HepG2 (cell line): Measurements from ENCODE around the gene PHKG1. TPM values are rescaled to one million over a fixed set of nuclear protein-coding genes. Genes with fewer than 3 reads are reported as not detected.
A peak's percentile ranks its signal among the peaks of the same experiment; 100 is the strongest.

Experiments
- ARNT ChIP-seq: fragments of 450-650 bp; IDR thresholded peaks from 2 replicates; pipeline ENCODE4 v1.6.1; 2017
- DNMT3B ChIP-seq: conservative IDR thresholded peaks from 2 replicates; pipeline ENCODE4 v1.6.1; 2016; ENCODE audit warnings: missing biosample characterization, control low read depth
- EED ChIP-seq: sonication (generic); formaldehyde crosslinking; IDR thresholded peaks from 2 replicates; pipeline ENCODE4 v1.5.0; 2020; ENCODE audit warnings: mild to moderate bottlenecking, missing genetic modification reagents
- FOXK2 ChIP-seq: fragments of 450-650 bp; IDR thresholded peaks from 2 replicates; pipeline ENCODE4 v1.6.1; 2016
- KAT8 ChIP-seq: IDR thresholded peaks from 2 replicates; pipeline ENCODE4 v1.6.1; 2016; ENCODE audit warnings: missing genetic modification reagents, missing compliant biosample characterization
- MLLT10 ChIP-seq: sonication (generic); formaldehyde crosslinking; IDR thresholded peaks from 2 replicates; pipeline ENCODE4 v1.4.0; 2020; ENCODE audit warnings: missing genetic modification reagents
- MTA3 ChIP-seq: sonication (generic); formaldehyde crosslinking; IDR thresholded peaks from 2 replicates; pipeline ENCODE4 v1.4.0; 2020; ENCODE audit warnings: missing genetic modification reagents
- NFIC ChIP-seq: IDR thresholded peaks from 2 replicates; pipeline ENCODE4 v1.6.1; 2012; ENCODE audit warnings: mild to moderate bottlenecking, low read length, inconsistent platforms
- SMC3 ChIP-seq: IDR thresholded peaks from 2 replicates; pipeline ENCODE4 v1.6.1; 2011; ENCODE audit warnings: low read length, improper control_type of control experiment
- TFE3 ChIP-seq: IDR thresholded peaks from 2 replicates; pipeline ENCODE4 v1.6.1; 2016
- THAP11 ChIP-seq: IDR thresholded peaks from 2 replicates; pipeline ENCODE4 v1.6.1; 2016; ENCODE audit warnings: missing biosample characterization, missing genetic modification reagents
- UBTF ChIP-seq: sonication (generic); formaldehyde crosslinking; IDR thresholded peaks from 2 replicates; pipeline ENCODE4 v1.4.0; 2020; ENCODE audit warnings: mild to moderate bottlenecking, missing genetic modification reagents
- ZFP36 ChIP-seq: fragments of 150-350 bp; IDR thresholded peaks from 2 replicates; pipeline ENCODE4 v1.6.1; 2018; ENCODE audit warnings: borderline replicate concordance, low read length, low read depth; ENCODE audit not compliant: partially characterized antibody
- ZFP62 ChIP-seq: sonication (generic); formaldehyde crosslinking; IDR thresholded peaks from 2 replicates; pipeline ENCODE4 v1.4.0; 2020; ENCODE audit warnings: missing genetic modification reagents
- ZNF569 ChIP-seq: sonication (generic); formaldehyde crosslinking; IDR thresholded peaks from 2 replicates; pipeline ENCODE4 v1.5.0; 2020; ENCODE audit warnings: mild to moderate bottlenecking, missing genetic modification reagents, moderate library complexity, borderline replicate concordance
- ZNF574 ChIP-seq: sonication (generic); formaldehyde crosslinking; IDR thresholded peaks from 2 replicates; pipeline ENCODE4 v1.4.0; 2020; ENCODE audit warnings: missing genetic modification reagents
- ZNF576 ChIP-seq: sonication (generic); formaldehyde crosslinking; IDR thresholded peaks from 2 replicates; pipeline ENCODE4 v1.4.0; 2020; ENCODE audit warnings: mild to moderate bottlenecking, missing genetic modification reagents
- ZNF589 ChIP-seq: sonication (generic); formaldehyde crosslinking; conservative IDR thresholded peaks from 2 replicates; pipeline ENCODE4 v1.8.0; 2022; ENCODE audit warnings: mild to moderate bottlenecking, moderate library complexity, missing genetic modification reagents
- ZNF644 ChIP-seq: IDR thresholded peaks from 2 replicates; pipeline ENCODE4 v1.6.1; 2016; ENCODE audit warnings: low read depth
- ZNF75D ChIP-seq: sonication (generic); formaldehyde crosslinking; IDR thresholded peaks from 2 replicates; pipeline ENCODE4 v1.8.1; 2023; ENCODE audit warnings: missing genetic modification reagents, mild to moderate bottlenecking, borderline replicate concordance
- ZNF777 ChIP-seq: sonication (generic); formaldehyde crosslinking; IDR thresholded peaks from 2 replicates; pipeline ENCODE4 v1.4.0; 2020; ENCODE audit warnings: missing genetic modification reagents
- polyA plus RNA-seq, 8 experiments: library from polyadenylated mRNA; depleted of rRNA in 3 of 8; stranded (reverse) in 7 of 8; unstranded in 1 of 8; fragments of >200 nt; fragmentation: Illumina TruSeq in 4 of 8; extraction: Trizol in 4 of 8; gene quantifications; 2 replicates each; pipeline versions ENCODE4 v1.2.1 to v1.2.3, GENCODE V29; 2011 to 2016; ENCODE audit warnings: low read depth in 4 of 8, missing spikeins in 1 of 8, mixed read lengths in 1 of 8; ENCODE audit not compliant: insufficient read depth in 1 of 8
- total RNA-seq, 5 experiments: library from RNA; depleted of rRNA; stranded (reverse); fragments of >200 nt; fragmentation: Illumina TruSeq; extraction: Trizol; gene quantifications; 2 replicates each; pipeline ENCODE4 v1.2.3, GENCODE V29; 2016; ENCODE audit warnings: low read depth in 1 of 5
- TF ChIP-seq, protein P1 (sequence below): sonication (generic); formaldehyde crosslinking; IDR thresholded peaks from 2 replicates; pipeline ENCODE4 v1.4.0; 2020; ENCODE audit warnings: mild to moderate bottlenecking, low read depth, missing genetic modification reagents

PHKG1 gene
- total and polyA plus RNA-seq, 2 of the 13 experiments (the other 11 are each of a cell fraction or from before 2014, with no cell fraction given) = 0.44 to 0.71 TPM

- TF ChIP-seq EED (0 out of 2 replicates have a peak, but pooled peaks have one; percentile 66), ZNF589 (peak; percentile 80; the same call in 1 of the 2 replicates), ZNF576 (no peak), ZNF574 (CRISPR knock-in tag) (peak; percentile 90), DNMT3B (CRISPR knock-in tag) (0 out of 2 replicates have a peak, but pooled peaks have one; percentile 31), ARNT (no peak), TFE3 (peak; percentile 33; the same call in 1 of the 2 replicates), UBTF (peak; percentile 81), FOXK2 (no peak), KAT8 (CRISPR knock-in tag) (peak; percentile 98), ZNF75D (CRISPR knock-in tag) (no peak), ZFP62 (no peak), NFIC (0 out of 2 replicates have a peak, but pooled peaks have one; percentile 26), ZNF644 (no peak), THAP11 (CRISPR knock-in tag) (peak; percentile 94), MTA3 (CRISPR knock-in tag) (no peak), ZNF569 (CRISPR knock-in tag) (no peak), ZFP36 (no peak), MLLT10 (no peak), ZNF777 (CRISPR knock-in tag) (peak; percentile 66; the same call in 1 of the 2 replicates), SMC3 (no peak)
- TF ChIP-seq, protein P1, sequence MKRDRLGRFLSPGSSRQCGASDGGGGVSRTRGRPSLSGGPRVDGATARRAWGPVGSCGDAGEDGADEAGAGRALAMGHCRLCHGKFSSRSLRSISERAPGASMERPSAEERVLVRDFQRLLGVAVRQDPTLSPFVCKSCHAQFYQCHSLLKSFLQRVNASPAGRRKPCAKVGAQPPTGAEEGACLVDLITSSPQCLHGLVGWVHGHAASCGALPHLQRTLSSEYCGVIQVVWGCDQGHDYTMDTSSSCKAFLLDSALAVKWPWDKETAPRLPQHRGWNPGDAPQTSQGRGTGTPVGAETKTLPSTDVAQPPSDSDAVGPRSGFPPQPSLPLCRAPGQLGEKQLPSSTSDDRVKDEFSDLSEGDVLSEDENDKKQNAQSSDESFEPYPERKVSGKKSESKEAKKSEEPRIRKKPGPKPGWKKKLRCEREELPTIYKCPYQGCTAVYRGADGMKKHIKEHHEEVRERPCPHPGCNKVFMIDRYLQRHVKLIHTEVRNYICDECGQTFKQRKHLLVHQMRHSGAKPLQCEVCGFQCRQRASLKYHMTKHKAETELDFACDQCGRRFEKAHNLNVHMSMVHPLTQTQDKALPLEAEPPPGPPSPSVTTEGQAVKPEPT = no peak
Observed at GRCh38 chr7:56106108-56107073, 13.6 kb upstream of the PHKG1 start, which contains the start of gene CHCHD2 (continued).
